Thoracic aorta (tissue), 2 donors: ENCODE results near the gene RPL27A. TPM values are rescaled to one million over a fixed set of nuclear protein-coding genes. Genes with fewer than 3 reads are reported as not detected.

ENCODE experiments used
- ATAC-seq: fragments of 150-250 bp; one replicate; pipeline ENCODE4 v1.8.0; 2017; ENCODE audit warnings: low read depth; ENCODE audit not compliant: insufficient number of reproducible peaks, low FRiP score
- DNase-seq: peaks from one replicate; pipeline ENCODE4 v3.0.0-alpha.2; 2020; ENCODE audit warnings: low spot score
- H3K27ac ChIP-seq, 2 donors: fragments of 200-600 bp; sonication (generic); 1 replicate in 1 of 2; 2 replicates in 1 of 2; pipeline ENCODE4 v1.5.1; 2016; ENCODE audit warnings: mild to moderate bottlenecking in 2 of 2, moderate library complexity in 2 of 2
- H3K27me3 ChIP-seq: fragments of 200-600 bp; sonication (generic); replicated peaks from 2 replicates; pipeline ENCODE4 v1.6.0; 2016; ENCODE audit warnings: mild to moderate bottlenecking; ENCODE audit not compliant: insufficient read depth
- H3K36me3 ChIP-seq: fragments of 200-600 bp; sonication (generic); one replicate; pipeline ENCODE4 v1.5.1; 2016
- H3K4me1 ChIP-seq, 2 donors: fragments of 200-600 bp; sonication (generic); 1 replicate in 1 of 2; 2 replicates in 1 of 2; pipeline versions ENCODE4 v1.5.1 to v1.6.0; 2016; ENCODE audit warnings: low read depth in 2 of 2, mild to moderate bottlenecking in 1 of 2; ENCODE audit not compliant: control insufficient read depth in 1 of 2
- H3K4me3 ChIP-seq: fragments of 200-600 bp; sonication (generic); 2 replicates; pipeline ENCODE4 v1.5.1; 2016; ENCODE audit warnings: mild to moderate bottlenecking
- H3K9me3 ChIP-seq: fragments of 200-600 bp; sonication (generic); 2 replicates; pipeline ENCODE4 v1.5.1; 2016
- CTCF ChIP-seq: fragments of 200-600 bp; sonication (generic); IDR thresholded peaks from one replicate; pipeline ENCODE4 v1.5.1; 2019; ENCODE audit warnings: antibody characterized with exemption
- total RNA-seq, 2 donors: library from RNA; depleted of rRNA; stranded (reverse); fragments of >200 nt; gene quantifications; one replicate each; pipeline versions ENCODE4 v1.1.0 to v1.2.3, GENCODE V29; 2016

RPL27A gene
- total RNA-seq, 2 donors from 2014 or later, result 537 to 617 TPM

DNA sequence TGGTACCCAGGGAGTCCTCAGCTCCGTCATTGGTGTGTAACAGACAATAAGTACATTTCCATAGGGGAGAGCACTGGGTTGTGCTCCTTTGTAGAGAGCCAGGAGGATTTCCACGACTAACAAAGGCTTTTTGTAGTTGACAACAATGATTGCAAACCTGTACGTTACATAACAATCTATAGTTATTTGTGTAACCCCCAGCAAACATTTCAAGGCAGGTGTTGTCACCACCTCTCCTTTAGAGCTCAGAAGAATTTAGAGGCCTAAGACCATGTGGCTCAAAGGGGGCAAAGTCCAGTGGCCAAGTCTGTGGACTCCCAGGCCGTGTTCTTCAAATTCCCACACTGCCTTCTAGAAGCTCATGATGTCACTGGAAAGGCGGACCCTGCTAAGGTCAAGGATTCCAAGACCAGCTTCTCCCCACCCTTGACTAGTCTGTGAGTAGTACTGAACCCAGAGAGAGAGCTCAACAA lies 15.8 kb downstream of the RPL27A start:
- no peak for ATAC-seq
- Histone ChIP-seq H3K4me1 (peaks cover 3 to 11% of the 10 kb centered on the region in 2 donors), H3K4me3 (no peak overlapping the region), H3K36me3 (peaks cover 61% of the 10 kb centered on the region), H3K9me3 (no peaks in the 10 kb centered on the region), H3K27ac (peak overlapping the region; percentile 27 to 29), H3K27me3 (no peaks in the 10 kb centered on the region)
- TF ChIP-seq CTCF, result no peak
- no peak for DNase-seq

DNA sequence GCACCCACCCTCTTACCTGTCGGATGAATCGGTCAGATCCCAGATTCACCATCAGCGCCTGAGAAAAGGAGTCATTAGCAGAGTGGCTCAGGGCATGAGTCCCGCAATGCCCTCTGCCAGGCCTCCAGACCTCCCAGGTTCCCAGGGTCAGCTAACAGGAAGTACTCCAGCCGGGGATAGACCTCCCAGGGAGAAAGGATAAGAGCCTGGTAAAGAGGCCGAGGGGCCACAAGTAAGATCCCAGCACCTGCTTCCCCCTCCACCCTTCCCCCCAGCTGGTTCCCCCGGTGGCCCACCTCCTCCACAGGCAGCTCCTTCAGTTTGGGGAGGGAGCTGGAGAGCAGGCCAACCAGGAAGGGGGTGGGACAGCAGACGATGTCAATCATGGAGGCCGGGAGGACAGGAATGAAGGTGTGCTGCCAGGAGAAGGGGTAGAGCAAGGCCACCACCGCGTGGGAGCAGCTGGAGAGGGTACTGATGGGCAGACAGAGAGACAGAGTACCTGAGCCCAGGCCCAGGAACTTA lies 16.4 kb downstream of the RPL27A start:
- H3K36me3 ChIP-seq, result peaks cover 55% of the 10 kb centered on the region
- H3K4me3 ChIP-seq, result no peak overlapping the region

DNA sequence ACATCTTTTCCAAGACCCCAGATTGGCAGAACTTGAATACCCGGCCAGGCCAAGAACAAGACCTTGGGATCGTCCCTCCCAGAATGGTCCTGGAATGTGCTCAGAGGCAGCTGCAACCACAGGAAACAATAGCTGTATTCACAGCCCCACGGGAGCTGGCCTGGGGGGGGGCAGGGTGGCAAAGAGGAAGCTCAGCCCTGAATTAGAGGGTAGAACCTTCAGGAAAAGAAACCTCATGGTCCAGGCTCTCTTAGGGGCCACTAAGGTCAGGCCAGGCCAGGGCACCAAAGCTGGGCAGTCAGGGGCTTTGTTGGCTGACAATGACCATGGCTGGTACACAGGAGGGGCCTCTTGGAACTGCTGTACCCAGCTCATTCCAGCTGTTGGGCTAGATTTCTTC lies 17.3 kb downstream of the RPL27A start:
- peaks cover 48% of the 10 kb centered on the region for H3K36me3 ChIP-seq
- no peak for DNase-seq
- H3K4me1 ChIP-seq, result peaks cover 3 to 11% of the 10 kb centered on the region in 2 donors

More for the DNA sequence above, 16.4 kb downstream of the RPL27A start:
- Histone ChIP-seq H3K27me3 (no peaks in the 10 kb centered on the region), H3K27ac (peak overlapping the region; percentile 27 to 29), H3K9me3 (no peaks in the 10 kb centered on the region), H3K4me1 (peaks cover 3 to 11% of the 10 kb centered on the region in 2 donors)
- no peak for ATAC-seq
- TF ChIP-seq CTCF, result no peak
- no peak for DNase-seq

DNA sequence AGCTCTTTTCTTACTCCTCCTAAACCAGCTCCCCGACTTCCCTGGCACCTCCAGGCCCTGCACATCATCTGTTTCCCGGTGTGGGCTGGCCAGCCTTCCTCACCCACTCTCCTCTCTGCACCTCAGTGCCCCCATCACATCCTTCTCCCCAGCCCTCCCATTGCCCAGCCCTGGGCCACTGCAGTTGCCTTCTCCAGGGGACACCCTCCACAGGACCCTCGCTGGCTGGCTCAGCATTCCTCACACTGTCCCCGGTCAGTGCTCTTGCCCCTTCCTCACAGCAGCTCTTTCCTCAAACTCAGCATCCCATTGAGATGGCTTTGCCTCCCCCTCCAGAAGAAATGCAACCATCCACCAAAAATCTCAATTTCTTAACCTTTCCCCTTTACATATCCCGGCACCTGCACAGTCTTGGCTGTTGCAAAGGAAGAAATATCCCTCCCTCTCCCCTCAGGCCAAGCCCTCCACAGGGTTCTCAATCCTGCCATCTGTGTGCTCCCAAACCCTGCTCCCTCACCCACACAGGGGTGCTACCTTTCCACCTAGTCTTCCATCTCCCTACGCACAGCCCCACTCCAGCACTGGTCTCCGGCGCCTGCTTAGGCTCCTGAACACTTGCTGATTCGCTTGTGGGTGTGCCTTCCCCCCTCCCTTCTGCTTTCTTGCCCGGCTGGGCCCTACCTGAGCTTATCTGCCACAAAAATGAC lies 19.5 kb downstream of the RPL27A start:
- no peak for TF ChIP-seq CTCF
- no peak for DNase-seq
- no peaks in the 10 kb centered on the region for H3K27me3 ChIP-seq
- H3K4me1 ChIP-seq, result peaks cover 4 to 14% of the 10 kb centered on the region in 2 donors
- H3K9me3 ChIP-seq, result no peaks in the 10 kb centered on the region
- no peak for ATAC-seq
- no peak overlapping the region for H3K27ac ChIP-seq
- no peak overlapping the region for H3K4me3 ChIP-seq
- peaks cover 36% of the 10 kb centered on the region for H3K36me3 ChIP-seq

More for the DNA sequence above, 17.3 kb downstream of the RPL27A start:
- no peak overlapping the region for H3K4me3 ChIP-seq
- TF ChIP-seq CTCF, result no peak
- no peaks in the 10 kb centered on the region for H3K27me3 ChIP-seq
- ATAC-seq, result no peak
- H3K9me3 ChIP-seq, result no peaks in the 10 kb centered on the region
- H3K27ac ChIP-seq, result peak overlapping the region; percentile 29 to 73

DNA sequence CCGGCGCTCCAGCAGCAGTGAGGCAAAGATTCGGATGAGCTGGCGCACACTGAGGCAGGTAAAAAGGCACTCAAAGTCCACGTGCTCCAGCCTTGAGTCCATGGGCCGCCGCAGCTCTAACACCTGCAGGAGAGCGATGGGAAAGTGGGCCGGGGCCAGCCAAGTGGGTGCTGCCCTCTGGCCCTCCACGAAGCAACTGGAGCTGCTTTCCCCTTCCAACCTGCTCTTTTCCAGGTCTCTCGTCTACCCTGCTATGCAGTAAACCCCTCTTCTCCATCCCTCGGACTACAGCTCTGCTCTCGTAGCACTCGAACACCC lies 20.0 kb downstream of the RPL27A start:
- Histone ChIP-seq H3K27me3 (no peaks in the 10 kb centered on the region), H3K4me3 (no peak overlapping the region), H3K4me1 (peaks cover 9 to 20% of the 10 kb centered on the region in 2 donors), H3K36me3 (peaks cover 31% of the 10 kb centered on the region), H3K9me3 (no peaks in the 10 kb centered on the region), H3K27ac (no peak overlapping the region)
- ATAC-seq (no peak), DNase-seq (no peak)
- no peak for TF ChIP-seq CTCF
